Bronchial epithelial cell (primary cell): ENCODE measurements around the gene B4GALT5. TPM values are rescaled to one million over a fixed set of nuclear protein-coding genes. Genes with fewer than 3 reads are reported as not detected.

Source experiments
- DNase-seq: peaks from one replicate; pipeline ENCODE4 v3.0.0-alpha.2; 2010; ENCODE audit warnings: low read depth
- FAIRE-seq: peaks from 2 replicates; lab custom pipeline; 2011; peaks lifted over from hg19 to GRCh38; lab: Jason Lieb, UNC
- H3K27me3 ChIP-seq: 2 replicates; pipeline ENCODE4 v1.5.1; 2011; ENCODE audit warnings: low read length; ENCODE audit not compliant: control insufficient read depth, insufficient read depth
- H3K36me3 ChIP-seq: 2 replicates; pipeline ENCODE4 v1.5.1; 2011; ENCODE audit warnings: low read length; ENCODE audit not compliant: control insufficient read depth, insufficient read depth
- H3K4me3 ChIP-seq: 2 replicates; pipeline ENCODE4 v1.5.1; 2011; ENCODE audit warnings: mild to moderate bottlenecking, low read depth, low read length, control low read depth
- CTCF ChIP-seq: IDR thresholded peaks from 2 replicates; pipeline ENCODE4 v1.5.1; 2011; ENCODE audit warnings: mild to moderate bottlenecking, moderate library complexity, low read length, control low read depth, inconsistent platforms; ENCODE audit not compliant: insufficient read depth, severe bottlenecking
- total RNA-seq: library from RNA; depleted of rRNA; stranded (reverse); fragments of >200 nt; gene quantifications from 2 replicates; pipeline ENCODE4 v1.2.1, GENCODE V29; 2014

The B4GALT5 gene
- total RNA-seq, 1 donor from 2014 or later, result 9.7 TPM

GRCh38 chr20:49665796-49666195 lies 47.9 kb downstream of the B4GALT5 start:
- Histone ChIP-seq H3K27me3 (no peaks in the 10 kb centered on the region), H3K36me3 (no peaks in the 10 kb centered on the region), H3K4me3 (no peak overlapping the region)
- DNase-seq (no peak), FAIRE-seq (no peak)
- no peak for TF ChIP-seq CTCF

GRCh38 chr20:49664612-49665313 lies 48.9 kb downstream of the B4GALT5 start:
- Histone ChIP-seq H3K4me3 (no peak overlapping the region), H3K27me3 (no peaks in the 10 kb centered on the region), H3K36me3 (no peaks in the 10 kb centered on the region)
- no peak for TF ChIP-seq CTCF
- DNase-seq (no peak), FAIRE-seq (no peak)

- no peak for DNase-seq
- FAIRE-seq, result no peak
- Histone ChIP-seq H3K4me3 (no peak overlapping the region), H3K36me3 (no peaks in the 10 kb centered on the region), H3K27me3 (no peaks in the 10 kb centered on the region)
- TF ChIP-seq CTCF, result no peak
These were observed 50.6 kb downstream of the B4GALT5 start for GRCh38 chr20:49663112-49663511.

- FAIRE-seq (no peak), DNase-seq (no peak)
- Histone ChIP-seq H3K27me3 (no peaks in the 10 kb centered on the region), H3K4me3 (no peak overlapping the region), H3K36me3 (no peaks in the 10 kb centered on the region)
- TF ChIP-seq CTCF, result no peak
These were observed 51.9 kb downstream of the B4GALT5 start for GRCh38 chr20:49661560-49662329.

GRCh38 chr20:49660912-49661311 lies 52.8 kb downstream of the B4GALT5 start:
- H3K36me3 ChIP-seq, result peaks cover 1% of the 10 kb centered on the region
- H3K27me3 ChIP-seq, result no peaks in the 10 kb centered on the region
- no peak for TF ChIP-seq CTCF
- FAIRE-seq (no peak), DNase-seq (no peak)
- H3K4me3 ChIP-seq, result no peak overlapping the region
